ENCODE data around the gene PDCD1.

GRCh38 chr2:241814393-241814642, 44.4 kb downstream of the PDCD1 start:
- TF ChIP-seq, protein P1, sequence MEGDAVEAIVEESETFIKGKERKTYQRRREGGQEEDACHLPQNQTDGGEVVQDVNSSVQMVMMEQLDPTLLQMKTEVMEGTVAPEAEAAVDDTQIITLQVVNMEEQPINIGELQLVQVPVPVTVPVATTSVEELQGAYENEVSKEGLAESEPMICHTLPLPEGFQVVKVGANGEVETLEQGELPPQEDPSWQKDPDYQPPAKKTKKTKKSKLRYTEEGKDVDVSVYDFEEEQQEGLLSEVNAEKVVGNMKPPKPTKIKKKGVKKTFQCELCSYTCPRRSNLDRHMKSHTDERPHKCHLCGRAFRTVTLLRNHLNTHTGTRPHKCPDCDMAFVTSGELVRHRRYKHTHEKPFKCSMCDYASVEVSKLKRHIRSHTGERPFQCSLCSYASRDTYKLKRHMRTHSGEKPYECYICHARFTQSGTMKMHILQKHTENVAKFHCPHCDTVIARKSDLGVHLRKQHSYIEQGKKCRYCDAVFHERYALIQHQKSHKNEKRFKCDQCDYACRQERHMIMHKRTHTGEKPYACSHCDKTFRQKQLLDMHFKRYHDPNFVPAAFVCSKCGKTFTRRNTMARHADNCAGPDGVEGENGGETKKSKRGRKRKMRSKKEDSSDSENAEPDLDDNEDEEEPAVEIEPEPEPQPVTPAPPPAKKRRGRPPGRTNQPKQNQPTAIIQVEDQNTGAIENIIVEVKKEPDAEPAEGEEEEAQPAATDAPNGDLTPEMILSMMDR (IDR thresholded peaks at IDR 0.05; ENCODE audit: poor library complexity), result no peak
- TF ChIP-seq EZH2phosphoT487 (IDR thresholded peaks at IDR 0.05; ENCODE audit: low read depth, severe bottlenecking, unreplicated experiment) (no peak), EZH2 (IDR thresholded peaks at IDR 0.05; ENCODE audit: borderline replicate concordance) (no peak)
